Measurements from ENCODE around the gene BCL7A. TPM values are rescaled to one million over a fixed set of nuclear protein-coding genes. Genes with fewer than 3 reads are reported as not detected.

BCL7A gene
- total and polyA plus RNA-seq, 4 donors: 3.5 to 8.3 (median 4.9) TPM

GRCh38 chr12:122031342-122032216 lies 9.9 kb downstream of the BCL7A start:
- peaks cover 0 to 11% (median 4%) of the 10 kb centered on the region in 4 donors for H3K36me3 ChIP-seq (ENCODE audit: control insufficient read depth in 4 of 4, insufficient read depth in 3 of 4, low read depth in 1 of 4, low read length in 3 of 4)
- H3K27ac ChIP-seq (ENCODE audit: low read depth in 1 of 2, low read length in 2 of 2): no peak overlapping the region
- no peaks in the 10 kb centered on the region for H3K27me3 ChIP-seq (ENCODE audit: control insufficient read depth in 4 of 4, insufficient read depth in 4 of 4, low read length in 3 of 4)
- peak; percentile 77 for DNase-seq (ENCODE audit: low spot score)
- H3K9ac ChIP-seq (ENCODE audit: low read depth in 1 of 2, low read length in 2 of 2): no peak overlapping the region
- TF ChIP-seq CTCF (IDR thresholded peaks at IDR 0.05; ENCODE audit: low read depth, low read length, missing input control): peak; percentile 80
- no peak for TF ChIP-seq HNF4G (IDR thresholded peaks at IDR 0.05)
- TF ChIP-seq RAD21 (IDR thresholded peaks at IDR 0.05): peak; percentile 66 to 78
- no peaks in the 10 kb centered on the region for H3K9me3 ChIP-seq (ENCODE audit: control insufficient read depth in 4 of 4, low read length in 3 of 4)
- peaks cover 2 to 16% (median 7%) of the 10 kb centered on the region in 4 donors for H3K4me1 ChIP-seq (ENCODE audit: control insufficient read depth in 4 of 4, insufficient read depth in 4 of 4, low read length in 3 of 4)
- WGBS: 67% methylated on average over 21 of the region's 21 CpGs
- H3K4me3 ChIP-seq (ENCODE audit: low read depth in 1 of 3, low read length in 3 of 3): no peak overlapping the region

GRCh38 chr12:122032580-122032979 lies 10.9 kb downstream of the BCL7A start:
- Histone ChIP-seq H3K4me1 (ENCODE audit: control insufficient read depth in 4 of 4, insufficient read depth in 4 of 4, low read length in 3 of 4) (peaks cover 0 to 16% (median 7%) of the 10 kb centered on the region in 4 donors), H3K9ac (ENCODE audit: low read depth in 1 of 2, low read length in 2 of 2) (no peak overlapping the region)

More at GRCh38 chr12:122032580-122032979, 10.9 kb downstream of the BCL7A start:
- Histone ChIP-seq H3K9me3 (ENCODE audit: control insufficient read depth in 4 of 4, low read length in 3 of 4) (no peaks in the 10 kb centered on the region), H3K4me3 (ENCODE audit: low read depth in 1 of 3, low read length in 3 of 3) (no peak overlapping the region), H3K27me3 (ENCODE audit: control insufficient read depth in 4 of 4, insufficient read depth in 4 of 4, low read length in 3 of 4) (no peaks in the 10 kb centered on the region), H3K36me3 (ENCODE audit: control insufficient read depth in 4 of 4, insufficient read depth in 3 of 4, low read depth in 1 of 4, low read length in 3 of 4) (peaks cover 0 to 12% (median 6%) of the 10 kb centered on the region in 4 donors), H3K27ac (ENCODE audit: low read depth in 1 of 2, low read length in 2 of 2) (no peak overlapping the region)
- DNase-seq (ENCODE audit: low spot score): no peak
- 94% methylated on average over 11 of the region's 11 CpGs for WGBS
- TF ChIP-seq NR2F2 (IDR thresholded peaks at IDR 0.05): no peak
- TF ChIP-seq JUND (IDR thresholded peaks at IDR 0.05): no peak
- TF ChIP-seq TAF1 (conservative IDR thresholded peaks at IDR 0.05): no peak
- TF ChIP-seq HNF4G (IDR thresholded peaks at IDR 0.05): no peak
- no peak for TF ChIP-seq MAX (IDR thresholded peaks at IDR 0.05)
- TF ChIP-seq HNF4A (conservative IDR thresholded peaks at IDR 0.05): no peak
- TF ChIP-seq EGR1 (IDR thresholded peaks at IDR 0.05; ENCODE audit: low read depth in 2 of 2): no peak
- TF ChIP-seq SP1 (IDR thresholded peaks at IDR 0.05): no peak
- no peak for TF ChIP-seq RAD21 (IDR thresholded peaks at IDR 0.05)
- TF ChIP-seq GABPA (IDR thresholded peaks at IDR 0.05 in 1 of 2, conservative IDR thresholded peaks at IDR 0.05 in 1 of 2): no peak
- TF ChIP-seq YY1 (IDR thresholded peaks at IDR 0.05): no peak
- TF ChIP-seq FOXA1 (IDR thresholded peaks at IDR 0.05): no peak
- no peak for TF ChIP-seq FOXA2 (IDR thresholded peaks at IDR 0.05)
- TF ChIP-seq CTCF (IDR thresholded peaks at IDR 0.05; ENCODE audit: low read depth, low read length, missing input control): no peak
- no peak for TF ChIP-seq RXRA (IDR thresholded peaks at IDR 0.05)
- no peak for TF ChIP-seq REST (IDR thresholded peaks at IDR 0.05)
- TF ChIP-seq ZBTB33 (IDR thresholded peaks at IDR 0.05): no peak
- no peak for TF ChIP-seq ATF3 (IDR thresholded peaks at IDR 0.05)
